SK-N-SH treated with all-trans-retinoic acid at 6 μM for 48 hours (cell line): ENCODE results near the gene CD200.
"Not testable (repeated sequence)": the region's sequence is repeated elsewhere in the genome, so short reads cannot be mapped to it uniquely, and the experiment has no call there.

Experiments
- ATAC-seq: fragments of 200-7000 bp; cut with Tn5 transposase; 3 replicates; pipeline ENCODE4 v1.9.1; 2020; ENCODE audit warnings: mild to moderate bottlenecking, moderate library complexity
- ARNTL ChIP-seq: fragments of 450-650 bp; formaldehyde crosslinking; IDR thresholded peaks from 2 replicates; pipeline ENCODE4 v1.5.0; 2020; ENCODE audit warnings: low read depth, mild to moderate bottlenecking, moderate library complexity, borderline replicate concordance
- BACH2 ChIP-seq: fragments of 250-450 bp; sonication (Bioruptor Pico); IDR thresholded peaks from 2 replicates; pipeline ENCODE4 v1.9.0; 2021; ENCODE audit warnings: mild to moderate bottlenecking, borderline replicate concordance
- CSDC2 ChIP-seq: fragments of 250-450 bp; sonication (Bioruptor Pico); IDR thresholded peaks from 2 replicates; pipeline ENCODE4 v1.5.0; 2020; ENCODE audit warnings: mild to moderate bottlenecking, moderate library complexity
- CSRNP3 ChIP-seq: fragments of 250-450 bp; sonication (Bioruptor Pico); IDR thresholded peaks from 2 replicates; pipeline ENCODE4 v1.5.1; 2021; ENCODE audit warnings: mild to moderate bottlenecking, moderate library complexity
- ESRRG ChIP-seq: fragments of 250-450 bp; sonication (Bioruptor Pico); IDR thresholded peaks from 2 replicates; pipeline ENCODE4 v1.6.1; 2021; ENCODE audit warnings: mild to moderate bottlenecking
- GLIS3 ChIP-seq: fragments of 250-450 bp; sonication (Bioruptor Pico); IDR thresholded peaks from 2 replicates; pipeline ENCODE4 v1.5.0; 2020; ENCODE audit warnings: mild to moderate bottlenecking, moderate library complexity
- ISL1 ChIP-seq: fragments of 250-450 bp; sonication (Bioruptor Pico); IDR thresholded peaks from 2 replicates; pipeline ENCODE4 v2.1.2; 2022; ENCODE audit warnings: mild to moderate bottlenecking, moderate library complexity
- OSR1 ChIP-seq: fragments of 250-450 bp; sonication (Bioruptor Pico); IDR thresholded peaks from 2 replicates; pipeline ENCODE4 v1.8.0; 2022; ENCODE audit warnings: moderate library complexity, mild to moderate bottlenecking, inconsistent platforms
- PATZ1 ChIP-seq: fragments of 250-450 bp; sonication (Bioruptor Pico); IDR thresholded peaks from 2 replicates; pipeline ENCODE4 v1.8.0; 2020; ENCODE audit warnings: mild to moderate bottlenecking, moderate library complexity, borderline replicate concordance
- POU6F1 ChIP-seq: fragments of 250-450 bp; sonication (Bioruptor Pico); IDR thresholded peaks from 2 replicates; pipeline ENCODE4 v1.8.0; 2021; ENCODE audit warnings: low read depth, mild to moderate bottlenecking, moderate library complexity, borderline replicate concordance
- PPARA ChIP-seq: fragments of 250-450 bp; sonication (Bioruptor Pico); IDR thresholded peaks from 2 replicates; pipeline ENCODE4 v1.5.0; 2020; ENCODE audit warnings: mild to moderate bottlenecking, borderline replicate concordance
- RARB ChIP-seq: fragments of 250-450 bp; sonication (Bioruptor Pico); IDR thresholded peaks from 2 replicates; pipeline ENCODE4 v1.8.0; 2021; ENCODE audit warnings: mild to moderate bottlenecking, moderate library complexity
- SNAI2 ChIP-seq: fragments of 250-450 bp; sonication (Bioruptor Pico); IDR thresholded peaks from 2 replicates; pipeline ENCODE4 v1.5.0; 2020; ENCODE audit warnings: mild to moderate bottlenecking, moderate library complexity
- TCF4 ChIP-seq: fragments of 250-450 bp; sonication (Bioruptor Pico); IDR thresholded peaks from 2 replicates; pipeline ENCODE4 v1.8.0; 2021; ENCODE audit warnings: mild to moderate bottlenecking, moderate library complexity, borderline replicate concordance
- TOX ChIP-seq: fragments of 250-450 bp; sonication (Bioruptor Pico); IDR thresholded peaks from 2 replicates; pipeline ENCODE4 v1.8.0; 2021; ENCODE audit warnings: mild to moderate bottlenecking, moderate library complexity, borderline replicate concordance
- TSHZ2 ChIP-seq: fragments of 250-450 bp; sonication (Bioruptor Pico); IDR thresholded peaks from 2 replicates; pipeline ENCODE4 v1.5.0; 2020; ENCODE audit warnings: mild to moderate bottlenecking, moderate library complexity
- ZC3H10 ChIP-seq: fragments of 250-450 bp; sonication (Bioruptor Pico); IDR thresholded peaks from 2 replicates; pipeline ENCODE4 v1.5.1; 2021; ENCODE audit warnings: mild to moderate bottlenecking, moderate library complexity
- ZFP3 ChIP-seq: fragments of 250-450 bp; sonication (Bioruptor Pico); IDR thresholded peaks from 2 replicates; pipeline ENCODE4 v1.5.0; 2020; ENCODE audit warnings: mild to moderate bottlenecking, moderate library complexity
- ZFP30 ChIP-seq: fragments of 450-650 bp; formaldehyde crosslinking; IDR thresholded peaks from 2 replicates; pipeline ENCODE4 v1.5.0; 2022; ENCODE audit warnings: mild to moderate bottlenecking, moderate library complexity
- ZNF565 ChIP-seq: fragments of 450-650 bp; formaldehyde crosslinking; conservative IDR thresholded peaks from 2 replicates; pipeline ENCODE4 v1.5.0; 2020; ENCODE audit warnings: low read depth, mild to moderate bottlenecking, moderate library complexity
- ZNF70 ChIP-seq: fragments of 450-650 bp; formaldehyde crosslinking; IDR thresholded peaks from 2 replicates; pipeline ENCODE4 v1.5.0; 2020; ENCODE audit warnings: mild to moderate bottlenecking, moderate library complexity
- ZNF8 ChIP-seq: fragments of 450-650 bp; formaldehyde crosslinking; IDR thresholded peaks from 2 replicates; pipeline ENCODE4 v1.5.0; 2020; ENCODE audit warnings: mild to moderate bottlenecking, moderate library complexity
- TF ChIP-seq, protein P1 (sequence below): fragments of 250-450 bp; sonication (Bioruptor Pico); IDR thresholded peaks from 2 replicates; pipeline ENCODE4 v1.5.1; 2020; ENCODE audit warnings: low read depth, mild to moderate bottlenecking, moderate library complexity

The CD200 gene

GRCh38 chr3:112403103-112403502 is 70.1 kb downstream of the CD200 start:
- no peak for TF ChIP-seq OSR1 (CRISPR knock-in tag)
- TF ChIP-seq ZNF70 (CRISPR knock-in tag), result no peak
- no peak for TF ChIP-seq PATZ1
- TF ChIP-seq ZNF565 (CRISPR knock-in tag), result no peak
- TF ChIP-seq ZFP3 (CRISPR knock-in tag), result no peak
- TF ChIP-seq RARB, result no peak
- no peak for TF ChIP-seq ZFP30 (CRISPR knock-in tag)
- no peak for TF ChIP-seq PPARA
- TF ChIP-seq, protein P1, sequence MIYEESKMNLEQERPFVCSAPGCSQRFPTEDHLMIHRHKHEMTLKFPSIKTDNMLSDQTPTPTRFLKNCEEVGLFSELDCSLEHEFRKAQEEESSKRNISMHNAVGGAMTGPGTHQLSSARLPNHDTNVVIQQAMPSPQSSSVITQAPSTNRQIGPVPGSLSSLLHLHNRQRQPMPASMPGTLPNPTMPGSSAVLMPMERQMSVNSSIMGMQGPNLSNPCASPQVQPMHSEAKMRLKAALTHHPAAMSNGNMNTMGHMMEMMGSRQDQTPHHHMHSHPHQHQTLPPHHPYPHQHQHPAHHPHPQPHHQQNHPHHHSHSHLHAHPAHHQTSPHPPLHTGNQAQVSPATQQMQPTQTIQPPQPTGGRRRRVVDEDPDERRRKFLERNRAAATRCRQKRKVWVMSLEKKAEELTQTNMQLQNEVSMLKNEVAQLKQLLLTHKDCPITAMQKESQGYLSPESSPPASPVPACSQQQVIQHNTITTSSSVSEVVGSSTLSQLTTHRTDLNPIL, result no peak
- TF ChIP-seq TCF4, result no peak
- TF ChIP-seq SNAI2, result no peak
- TF ChIP-seq TOX (CRISPR knock-in tag), result no peak
- TF ChIP-seq ZC3H10, result no peak
- TF ChIP-seq CSRNP3 (CRISPR knock-in tag), result no peak
- no peak for TF ChIP-seq ESRRG (CRISPR knock-in tag)
- TF ChIP-seq, all 23 proteins: peak for 0
- no peak for ATAC-seq

- not testable (repeated sequence) for ATAC-seq
Measured at GRCh38 chr3:112404924-112405549, 72.1 kb downstream of the CD200 start.

DNA sequence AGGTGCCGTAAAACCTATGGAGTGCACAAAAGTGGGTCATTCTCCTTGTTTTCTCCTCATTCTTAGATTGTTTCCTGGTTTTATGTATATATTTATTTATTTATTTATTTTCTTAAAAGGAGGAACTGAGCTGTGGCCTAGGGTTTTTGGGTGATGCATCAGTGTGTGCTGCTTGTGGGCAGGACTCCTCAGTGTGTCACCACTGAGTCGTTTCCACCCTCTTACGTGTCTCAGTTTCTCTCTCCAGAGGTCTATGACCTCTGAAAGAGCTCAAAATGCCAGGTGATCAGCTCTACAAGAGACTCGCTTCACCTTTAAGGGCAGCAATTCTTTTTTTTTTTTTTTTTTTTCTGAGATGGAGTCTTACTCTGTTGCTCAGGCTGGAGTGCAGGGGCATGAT is 72.9 kb downstream of the CD200 start:
- no peak for ATAC-seq
- TF ChIP-seq CSDC2 (CRISPR knock-in tag) (no peak), ISL1 (CRISPR knock-in tag) (no peak), PPARA (no peak), BACH2 (CRISPR knock-in tag) (no peak), ZFP3 (CRISPR knock-in tag) (no peak), ZNF8 (CRISPR knock-in tag) (no peak)

GRCh38 chr3:112407214-112407887 is 74.4 kb downstream of the CD200 start:
- no peak for ATAC-seq
- TF ChIP-seq TCF4 (no peak), OSR1 (CRISPR knock-in tag) (no peak), GLIS3 (CRISPR knock-in tag) (no peak), ESRRG (CRISPR knock-in tag) (no peak), SNAI2 (no peak), CSRNP3 (CRISPR knock-in tag) (no peak), TSHZ2 (CRISPR knock-in tag) (no peak), ZNF8 (CRISPR knock-in tag) (no peak), BACH2 (CRISPR knock-in tag) (no peak), ISL1 (CRISPR knock-in tag) (no peak), ARNTL (CRISPR knock-in tag) (no peak), POU6F1 (no peak), TOX (CRISPR knock-in tag) (no peak), PATZ1 (no peak), ZNF70 (CRISPR knock-in tag) (no peak), ZFP30 (CRISPR knock-in tag) (no peak)
